Measurements from ENCODE around the gene AJUBA. TPM values are rescaled to one million over a fixed set of nuclear protein-coding genes. Genes with fewer than 3 reads are reported as not detected.

The AJUBA gene
- total RNA-seq, 1 donor from 2014 or later = 110 TPM

GRCh38 chr14:23002592-23002991 lies 20.2 kb upstream of the AJUBA start:
- H3K27me3 Mint-ChIP-seq (ENCODE audit: low read depth) = no peaks in the 10 kb centered on the region
- no peak for TF ChIP-seq CTCF (IDR thresholded peaks at IDR 0.05; ENCODE audit: unreplicated experiment)
- no peak overlapping the region for H3K4me3 Mint-ChIP-seq
- H3K9me3 Mint-ChIP-seq = no peaks in the 10 kb centered on the region
- H3K36me3 Mint-ChIP-seq = no peaks in the 10 kb centered on the region
- no peak for DNase-seq (ENCODE audit: low spot score in 2 of 2, unreplicated experiment in 2 of 2)
- H3K27ac Mint-ChIP-seq = no peak overlapping the region
- peaks cover 33% of the 10 kb centered on the region for H3K4me1 Mint-ChIP-seq

- H3K27ac Mint-ChIP-seq = no peak overlapping the region
- no peak overlapping the region for H3K4me3 Mint-ChIP-seq
- H3K4me1 Mint-ChIP-seq = peaks cover 21% of the 10 kb centered on the region
- no peaks in the 10 kb centered on the region for H3K27me3 Mint-ChIP-seq (ENCODE audit: low read depth)
- no peaks in the 10 kb centered on the region for H3K9me3 Mint-ChIP-seq
- no peaks in the 10 kb centered on the region for H3K36me3 Mint-ChIP-seq
- no peak for TF ChIP-seq CTCF (IDR thresholded peaks at IDR 0.05; ENCODE audit: unreplicated experiment)
- DNase-seq (ENCODE audit: low spot score in 2 of 2, unreplicated experiment in 2 of 2) = no peak
Measured at GRCh38 chr14:23000860-23001259, 18.5 kb upstream of the AJUBA start.

GRCh38 chr14:22998329-22999012 lies 16.1 kb upstream of the AJUBA start:
- no peak overlapping the region for H3K27ac Mint-ChIP-seq
- H3K36me3 Mint-ChIP-seq = no peaks in the 10 kb centered on the region
- no peak overlapping the region for H3K4me3 Mint-ChIP-seq
- no peaks in the 10 kb centered on the region for H3K27me3 Mint-ChIP-seq (ENCODE audit: low read depth)
- no peaks in the 10 kb centered on the region for H3K9me3 Mint-ChIP-seq
- no peak for DNase-seq (ENCODE audit: low spot score in 2 of 2, unreplicated experiment in 2 of 2)
- H3K4me1 Mint-ChIP-seq = peaks cover 21% of the 10 kb centered on the region
- no peak for TF ChIP-seq CTCF (IDR thresholded peaks at IDR 0.05; ENCODE audit: unreplicated experiment)

GRCh38 chr14:22997676-22998323 lies 15.4 kb upstream of the AJUBA start:
- no peaks in the 10 kb centered on the region for H3K27me3 Mint-ChIP-seq (ENCODE audit: low read depth)
- H3K27ac Mint-ChIP-seq = no peak overlapping the region
- no peak overlapping the region for H3K4me3 Mint-ChIP-seq
- DNase-seq (ENCODE audit: low spot score in 2 of 2, unreplicated experiment in 2 of 2) = no peak
- no peaks in the 10 kb centered on the region for H3K9me3 Mint-ChIP-seq
- H3K36me3 Mint-ChIP-seq = no peaks in the 10 kb centered on the region
- peaks cover 24% of the 10 kb centered on the region for H3K4me1 Mint-ChIP-seq
- no peak for TF ChIP-seq CTCF (IDR thresholded peaks at IDR 0.05; ENCODE audit: unreplicated experiment)

DNA sequence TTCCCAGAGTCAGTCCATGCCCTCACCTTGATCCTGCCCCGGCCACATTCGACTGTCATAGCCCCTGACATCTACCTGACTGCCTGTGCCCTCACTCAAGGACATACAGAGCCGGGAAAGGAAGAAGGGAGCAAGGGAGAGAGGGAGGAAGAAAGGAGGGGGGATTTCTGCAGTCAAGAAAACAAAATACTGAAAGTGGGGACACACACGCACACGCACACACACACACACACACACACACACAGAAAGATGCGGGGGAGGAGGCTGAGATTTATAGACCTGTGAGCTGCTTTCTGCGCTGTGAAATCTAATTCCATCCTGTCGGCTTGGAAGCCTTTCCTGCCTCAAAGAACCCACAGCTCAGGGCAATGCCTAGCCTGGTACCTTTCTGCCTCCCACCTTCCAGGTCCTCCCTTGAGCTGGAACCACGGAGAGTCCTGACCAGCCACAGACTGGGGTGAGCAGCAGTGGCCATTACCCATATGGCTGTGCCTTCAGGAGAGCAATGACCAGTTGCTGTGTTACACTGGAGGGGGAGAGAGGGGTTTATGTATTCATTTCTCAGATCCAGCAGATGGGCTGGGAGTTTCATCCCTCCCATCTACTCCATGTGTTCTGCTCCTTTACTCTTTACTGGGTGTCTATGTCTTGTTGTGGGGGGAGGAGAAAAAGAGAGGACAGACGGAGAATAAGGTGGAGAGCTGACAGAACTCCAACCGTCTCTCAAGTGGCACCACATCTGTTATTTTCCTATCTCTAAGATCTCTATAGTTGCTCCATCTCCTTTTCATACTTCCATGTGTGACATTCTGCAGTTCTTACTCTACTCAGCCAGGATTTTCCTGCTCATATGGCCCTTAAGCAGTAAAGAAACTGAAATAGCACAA lies 14.7 kb upstream of the AJUBA start:
- peaks cover 24% of the 10 kb centered on the region for H3K4me1 Mint-ChIP-seq
- no peak for TF ChIP-seq CTCF (IDR thresholded peaks at IDR 0.05; ENCODE audit: unreplicated experiment)
- H3K9me3 Mint-ChIP-seq = no peaks in the 10 kb centered on the region
- H3K4me3 Mint-ChIP-seq = no peak overlapping the region
- no peaks in the 10 kb centered on the region for H3K27me3 Mint-ChIP-seq (ENCODE audit: low read depth)
- no peaks in the 10 kb centered on the region for H3K36me3 Mint-ChIP-seq
- peak in 1 of 2 experiments; percentile 63 for DNase-seq (ENCODE audit: low spot score in 2 of 2, unreplicated experiment in 2 of 2)
- no peak overlapping the region for H3K27ac Mint-ChIP-seq

All from mesothelial cell of epicardium (in vitro differentiated cells).